ENCODE measurements around the gene ZMYND19.
A peak's percentile ranks its signal among the peaks of the same experiment; 100 is the strongest.
"Not testable (repeated sequence)": the region's sequence is repeated elsewhere in the genome, so short reads cannot be mapped to it uniquely, and the experiment has no call there.

ZMYND19 gene

DNA sequence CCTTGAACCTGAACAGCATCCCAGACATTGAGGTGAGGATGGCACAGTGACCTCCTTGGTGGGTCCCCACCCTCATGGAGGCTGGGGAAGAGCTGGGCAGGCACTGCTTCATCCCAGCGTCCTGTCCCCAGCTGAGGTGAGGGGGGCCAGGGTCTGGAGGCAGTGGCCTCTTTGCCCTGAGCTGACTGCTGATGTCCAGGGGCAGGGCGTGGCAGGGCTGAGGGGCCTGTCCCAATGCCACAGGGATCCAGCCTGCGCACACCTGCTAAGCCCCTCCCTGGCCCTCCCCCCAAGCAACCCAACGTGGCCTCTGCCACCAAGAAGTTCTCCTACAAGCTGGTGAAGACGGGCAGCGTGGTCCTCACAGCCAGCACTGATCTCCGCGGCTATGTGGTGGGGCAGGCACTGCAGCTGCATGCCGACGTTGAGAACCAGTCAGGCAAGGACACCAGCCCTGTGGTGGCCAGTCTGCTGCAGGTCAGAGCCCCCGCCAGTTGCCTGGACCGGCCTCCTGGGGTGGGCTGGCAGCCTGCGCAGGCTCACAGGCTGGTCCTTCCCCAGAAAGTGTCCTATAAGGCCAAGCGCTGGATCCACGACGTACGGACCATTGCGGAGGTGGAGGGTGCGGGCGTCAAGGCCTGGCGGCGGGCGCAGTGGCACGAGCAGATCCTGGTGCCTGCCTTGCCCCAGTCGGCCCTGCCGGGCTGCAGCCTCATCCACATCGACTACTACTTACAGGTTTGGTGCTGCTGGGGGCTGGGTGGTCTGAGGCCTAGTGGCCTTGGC is 23.6 kb upstream of the ZMYND19 start:
- no peak for DNase-seq

GRCh38 chr9:137613259-137613658 is 22.9 kb upstream of the ZMYND19 start:
- no peak for DNase-seq

GRCh38 chr9:137612741-137613142 is 22.4 kb upstream of the ZMYND19 start:
- DNase-seq = no peak

DNA sequence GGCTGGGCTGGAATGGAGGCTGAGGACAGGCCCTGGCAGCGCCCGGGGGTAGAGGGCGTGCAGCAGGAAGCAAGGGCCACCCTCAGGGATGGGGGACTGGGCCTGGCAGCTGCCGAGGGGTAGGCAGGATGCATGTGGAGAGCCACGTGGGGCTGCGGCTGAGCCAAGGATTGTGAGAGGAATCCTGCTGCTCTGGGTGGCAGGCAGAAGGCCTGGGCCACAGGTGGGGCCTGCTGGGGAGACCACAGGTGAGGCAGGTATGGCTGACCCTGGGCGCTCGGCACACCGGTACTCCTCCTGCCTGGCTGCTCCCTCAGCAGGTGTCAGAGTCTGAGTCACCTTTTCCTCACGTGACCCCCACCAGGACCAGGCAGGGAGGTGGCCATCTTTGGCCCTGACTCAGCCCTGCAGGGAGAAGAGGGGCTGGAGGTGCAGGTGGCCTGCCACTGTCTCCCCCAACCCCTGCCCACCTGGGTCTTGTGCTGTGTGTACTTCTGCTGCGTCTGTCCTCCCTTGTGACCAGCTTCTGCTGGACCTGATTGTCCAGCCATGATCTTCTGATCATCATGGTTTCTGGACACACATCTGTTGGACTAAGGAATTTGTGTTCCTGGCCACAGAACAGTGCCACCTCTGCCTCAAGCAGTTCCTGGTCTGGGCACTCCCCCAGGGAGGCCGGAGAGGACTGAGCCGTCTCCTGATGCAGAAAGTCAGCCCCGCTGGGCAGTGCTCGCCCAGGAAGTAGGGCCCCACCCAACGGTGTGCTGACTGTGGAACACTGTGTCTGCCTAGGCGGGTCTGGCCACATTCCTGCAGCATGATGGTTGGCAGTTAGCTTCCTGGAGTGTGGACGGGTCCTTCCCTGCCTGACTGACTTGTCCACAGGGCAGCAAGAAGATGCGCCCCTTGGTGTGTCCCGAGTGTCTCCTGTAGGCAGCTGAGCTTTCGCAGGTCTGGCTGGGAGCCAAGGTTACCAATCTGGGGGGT is 21.6 kb upstream of the ZMYND19 start:
- no peak for DNase-seq

- DNase-seq = no peak
These were observed 20.6 kb upstream of the ZMYND19 start for GRCh38 chr9:137610944-137611343.

GRCh38 chr9:137607141-137607857 is 17.0 kb upstream of the ZMYND19 start:
- no peak for DNase-seq

DNA sequence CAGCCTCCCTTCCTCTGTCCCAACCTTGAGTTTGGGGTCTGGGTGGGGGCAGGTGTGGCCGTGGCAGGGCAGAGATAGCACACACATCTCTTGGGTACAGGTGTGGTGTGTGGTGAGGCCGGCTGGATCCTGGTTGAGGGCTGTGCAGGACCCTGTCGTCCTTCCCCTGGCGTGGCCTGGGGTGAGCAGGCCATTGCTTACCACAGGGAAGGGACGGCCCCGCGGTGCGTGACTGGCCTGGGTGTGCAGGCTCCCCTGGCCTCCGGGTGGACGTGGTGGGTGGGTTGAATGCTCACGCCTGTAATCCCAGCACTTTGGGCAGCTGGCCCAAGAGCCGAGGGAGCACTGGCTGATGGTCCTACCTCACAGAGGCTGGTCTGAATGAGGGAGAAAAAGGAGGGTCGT is 16.4 kb upstream of the ZMYND19 start:
- DNase-seq = no peak

GRCh38 chr9:137606005-137606621 is 15.8 kb upstream of the ZMYND19 start:
- DNase-seq = no peak

GRCh38 chr9:137605121-137606004 is 15.1 kb upstream of the ZMYND19 start, which contains the start of gene ARRDC1:
Gene ARRDC1, plus strand, starts transcription at chr9:137605686. Its CDS starts 32 bp downstream, at chr9:137605718.
- peak; percentile 89 for DNase-seq

DNA sequence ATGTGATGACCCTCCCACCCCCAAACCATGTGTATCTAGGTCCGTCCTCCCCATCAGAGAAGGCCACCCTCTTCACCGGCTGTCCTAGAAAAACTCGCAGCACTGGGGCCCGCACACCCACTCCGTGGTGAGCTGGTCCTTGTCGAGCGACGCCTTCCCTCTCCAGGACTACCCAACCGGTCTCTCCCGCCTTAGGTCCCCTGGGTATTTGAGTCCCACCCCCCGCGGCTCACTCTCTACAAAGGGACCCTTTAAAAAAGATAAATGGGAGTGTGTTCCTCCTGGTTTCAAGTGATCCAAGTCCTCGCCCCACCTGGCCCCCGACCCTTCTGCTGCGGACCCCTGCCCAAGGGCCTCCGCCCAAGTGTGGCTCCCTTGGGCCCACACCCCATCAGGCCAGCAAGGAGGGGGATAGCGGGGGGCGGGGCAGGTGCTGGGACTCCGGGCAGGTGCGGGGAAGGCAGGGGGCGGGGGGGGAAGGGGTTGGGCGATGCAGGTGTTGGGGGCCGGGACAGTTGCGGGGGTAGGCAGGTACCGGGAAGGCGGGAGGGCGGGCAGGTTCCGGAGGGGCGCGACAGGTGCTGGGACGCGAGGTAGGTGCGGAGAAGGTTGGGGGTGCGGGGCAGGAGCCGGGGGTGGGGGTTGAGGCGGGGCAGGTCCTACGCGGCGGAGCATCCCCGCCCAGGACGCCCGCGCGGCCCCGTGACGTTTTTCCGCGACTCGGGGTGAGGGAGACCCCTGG is 14.2 kb upstream of the ZMYND19 start:
- DNase-seq = no peak

- no peak for DNase-seq
These were observed 13.6 kb upstream of the ZMYND19 start for GRCh38 chr9:137603879-137604278.

GRCh38 chr9:137602661-137603060 is 12.3 kb upstream of the ZMYND19 start:
- no peak for DNase-seq

GRCh38 chr9:137598943-137599342 is 8.6 kb upstream of the ZMYND19 start:
- DNase-seq = no peak

- not testable (repeated sequence) for DNase-seq
These were observed 6.3 kb upstream of the ZMYND19 start for GRCh38 chr9:137596577-137596976.

DNA sequence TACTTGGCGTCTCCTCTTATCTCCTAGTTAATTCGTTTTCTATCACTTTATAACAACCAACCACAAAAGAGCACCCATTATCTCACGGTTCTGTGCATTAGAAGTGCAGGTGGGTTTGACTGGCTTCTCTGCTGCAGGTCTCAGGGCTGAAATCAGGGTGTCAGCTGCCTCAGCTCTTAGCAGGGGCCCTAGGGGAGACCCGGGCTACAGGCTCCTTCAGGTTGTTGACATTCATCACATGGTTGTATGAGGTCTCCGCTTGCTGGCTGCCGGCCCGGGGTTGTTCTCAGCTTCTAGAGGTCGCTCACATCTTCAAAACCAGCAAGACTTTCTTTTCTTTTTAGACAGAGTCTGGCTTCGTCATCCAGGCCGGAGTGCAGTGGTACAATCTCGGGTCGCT is 2.9 kb upstream of the ZMYND19 start:
- DNase-seq = peak; percentile 95

DNA sequence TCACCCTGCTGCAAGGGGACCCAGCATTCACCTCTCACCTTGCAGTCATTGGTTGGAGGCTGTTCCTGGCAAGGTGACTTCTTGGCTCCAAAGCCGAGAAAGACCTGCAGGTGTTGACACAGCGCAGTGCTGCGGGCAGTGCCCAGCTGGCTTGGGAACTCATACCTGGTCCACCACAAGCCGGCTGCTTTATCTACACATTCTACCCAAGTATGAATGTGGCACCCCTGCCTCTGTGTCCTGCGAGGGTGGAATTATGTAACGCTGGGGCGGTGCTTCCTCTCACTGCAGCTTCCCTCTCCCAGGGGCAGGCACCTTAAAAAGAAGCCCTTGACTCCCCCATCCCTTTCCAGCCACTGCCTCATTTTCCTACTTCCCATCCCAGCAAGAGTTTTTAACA is 2.5 kb upstream of the ZMYND19 start:
- peak; percentile 63 for DNase-seq

DNA sequence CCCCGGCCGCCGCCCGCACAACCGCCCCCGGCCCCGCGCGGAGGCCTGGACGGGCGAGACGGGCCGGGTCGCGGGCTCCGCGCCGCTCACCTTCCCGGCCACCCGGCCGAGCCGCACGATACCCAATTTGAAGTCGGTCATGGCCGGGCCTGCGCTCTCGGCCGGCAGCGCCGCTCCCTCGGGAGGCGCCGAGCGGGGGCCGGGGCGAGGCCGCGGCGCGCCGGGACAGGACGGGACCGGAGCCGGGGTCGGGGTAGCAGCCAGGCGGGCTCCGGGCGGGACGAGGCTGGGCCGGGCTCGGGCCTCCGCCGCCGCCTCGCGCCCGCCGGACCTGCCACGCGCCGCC is 216 bp downstream of the ZMYND19 start:
- DNase-seq = no peak

DNA sequence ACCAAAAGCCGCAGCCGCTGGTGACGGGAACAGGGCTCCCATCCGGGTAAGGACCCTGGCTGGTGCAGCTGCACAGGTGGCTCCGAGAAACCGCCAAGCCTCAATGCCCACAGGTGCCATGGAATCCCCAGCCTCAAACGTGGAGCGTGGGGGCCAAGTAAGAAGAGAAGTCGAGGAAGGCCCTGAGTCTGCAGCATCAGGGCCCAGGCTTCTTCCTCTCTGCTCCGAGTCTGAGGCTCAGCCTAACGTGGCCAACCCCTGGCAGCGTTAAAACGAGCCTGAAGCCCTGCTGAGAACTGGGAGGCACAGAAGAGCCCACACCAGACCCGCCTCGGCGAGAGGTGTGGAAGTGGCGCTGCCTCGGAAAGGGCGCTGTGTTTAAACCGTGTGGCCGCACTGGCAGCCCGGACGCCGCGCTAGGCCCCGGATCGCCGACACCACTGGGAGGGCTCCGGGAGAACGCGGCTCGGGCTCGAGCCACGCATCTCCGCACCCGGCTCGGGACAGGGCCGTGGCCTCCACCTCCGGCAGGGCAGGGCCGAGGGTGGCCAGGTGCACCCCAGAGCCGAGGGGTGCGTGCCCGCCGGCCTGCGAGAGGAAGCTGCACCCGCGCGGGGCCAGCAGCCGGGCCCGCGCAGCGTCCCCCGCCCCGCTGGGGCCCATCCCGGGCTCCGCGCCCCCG is 730 bp downstream of the ZMYND19 start:
- DNase-seq = no peak

- no peak for DNase-seq
These were observed 1.4 kb downstream of the ZMYND19 start for GRCh38 chr9:137588891-137589290.

DNA sequence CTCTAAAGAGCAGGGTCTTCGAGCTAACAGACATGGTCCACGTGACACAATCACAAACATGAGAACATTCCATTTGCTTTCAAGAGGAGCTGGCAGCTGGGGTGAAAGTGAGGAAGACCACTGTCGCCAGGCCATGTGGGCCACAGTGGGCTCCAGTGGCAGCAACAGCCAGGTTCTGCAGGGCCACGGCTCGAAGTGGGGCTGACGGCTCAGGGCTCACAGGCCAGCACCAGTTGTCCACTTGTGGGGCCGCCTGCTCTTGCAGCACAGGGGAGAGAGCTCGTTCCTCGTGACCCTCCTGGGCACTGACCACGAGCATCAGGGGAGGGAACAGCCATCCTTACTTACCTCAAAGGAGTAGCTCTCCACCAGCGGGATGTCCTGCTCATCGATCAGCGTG is 2.0 kb downstream of the ZMYND19 start:
- DNase-seq = no peak

All from DMS79 (cell line).